Measurements from ENCODE around the gene TPM2. TPM values are rescaled to one million over a fixed set of nuclear protein-coding genes. Genes with fewer than 3 reads are reported as not detected.

Gene TPM2
- total and polyA plus RNA-seq, 9 of the 15 experiments (the other 6 are each of a cell fraction or from before 2014, with no cell fraction given), result 0.28 to 16.1 (median 4.5) TPM

- TF ChIP-seq MYBL2 (IDR thresholded peaks at IDR 0.05; ENCODE audit: low read depth) (peak; percentile 98), MYBL2 (CRISPR knock-in tag; IDR thresholded peaks at IDR 0.05; ENCODE audit: borderline replicate concordance) (peak; percentile 94; the same call in 1 of the 2 replicates), ZNF583 (CRISPR knock-in tag; IDR thresholded peaks at IDR 0.05) (no peak), SRSF9 (IDR thresholded peaks at IDR 0.05; ENCODE audit: borderline replicate concordance, low read depth, low read length) (no peak), RBM39 (optimal IDR thresholded peaks at IDR 0.05; ENCODE audit: low read depth, low read length) (no peak), RHOXF2B (CRISPR knock-in tag; conservative IDR thresholded peaks at IDR 0.05) (no peak), FUS (optimal IDR thresholded peaks at IDR 0.05; ENCODE audit: low read depth, low read length) (no peak), SFPQ (IDR thresholded peaks at IDR 0.05; ENCODE audit: low read depth, low read length) (no peak), HMG20B (CRISPR knock-in tag; IDR thresholded peaks at IDR 0.05) (no peak), NEUROD1 (IDR thresholded peaks at IDR 0.05; ENCODE audit: borderline replicate concordance, low read depth, low read length, partially characterized antibody) (no peak), HNRNPK (IDR thresholded peaks at IDR 0.05; ENCODE audit: low read depth, low read length, poor library complexity, severe bottlenecking) (no peak), ZNF707 (CRISPR knock-in tag; conservative IDR thresholded peaks at IDR 0.05) (no peak), FOS (IDR thresholded peaks at IDR 0.05; ENCODE audit: extremely low read depth, insufficient read length) (no peak), CHAMP1 (IDR thresholded peaks at IDR 0.05) (no peak), CREM (IDR thresholded peaks at IDR 0.05; ENCODE audit: low read depth) (peak; percentile 17; the same call in 1 of the 2 replicates), SIN3A (IDR thresholded peaks at IDR 0.05; ENCODE audit: borderline replicate concordance in 2 of 2, control insufficient read depth in 1 of 2, low read depth in 2 of 2, low read length in 2 of 2) (peak; percentile 56 to 65; a peak in 1 of 4 replicates)
- TF ChIP-seq, protein P1, sequence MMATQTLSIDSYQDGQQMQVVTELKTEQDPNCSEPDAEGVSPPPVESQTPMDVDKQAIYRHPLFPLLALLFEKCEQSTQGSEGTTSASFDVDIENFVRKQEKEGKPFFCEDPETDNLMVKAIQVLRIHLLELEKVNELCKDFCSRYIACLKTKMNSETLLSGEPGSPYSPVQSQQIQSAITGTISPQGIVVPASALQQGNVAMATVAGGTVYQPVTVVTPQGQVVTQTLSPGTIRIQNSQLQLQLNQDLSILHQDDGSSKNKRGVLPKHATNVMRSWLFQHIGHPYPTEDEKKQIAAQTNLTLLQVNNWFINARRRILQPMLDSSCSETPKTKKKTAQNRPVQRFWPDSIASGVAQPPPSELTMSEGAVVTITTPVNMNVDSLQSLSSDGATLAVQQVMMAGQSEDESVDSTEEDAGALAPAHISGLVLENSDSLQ (IDR thresholded peaks at IDR 0.05), result no peak
- TF ChIP-seq, protein P2, sequence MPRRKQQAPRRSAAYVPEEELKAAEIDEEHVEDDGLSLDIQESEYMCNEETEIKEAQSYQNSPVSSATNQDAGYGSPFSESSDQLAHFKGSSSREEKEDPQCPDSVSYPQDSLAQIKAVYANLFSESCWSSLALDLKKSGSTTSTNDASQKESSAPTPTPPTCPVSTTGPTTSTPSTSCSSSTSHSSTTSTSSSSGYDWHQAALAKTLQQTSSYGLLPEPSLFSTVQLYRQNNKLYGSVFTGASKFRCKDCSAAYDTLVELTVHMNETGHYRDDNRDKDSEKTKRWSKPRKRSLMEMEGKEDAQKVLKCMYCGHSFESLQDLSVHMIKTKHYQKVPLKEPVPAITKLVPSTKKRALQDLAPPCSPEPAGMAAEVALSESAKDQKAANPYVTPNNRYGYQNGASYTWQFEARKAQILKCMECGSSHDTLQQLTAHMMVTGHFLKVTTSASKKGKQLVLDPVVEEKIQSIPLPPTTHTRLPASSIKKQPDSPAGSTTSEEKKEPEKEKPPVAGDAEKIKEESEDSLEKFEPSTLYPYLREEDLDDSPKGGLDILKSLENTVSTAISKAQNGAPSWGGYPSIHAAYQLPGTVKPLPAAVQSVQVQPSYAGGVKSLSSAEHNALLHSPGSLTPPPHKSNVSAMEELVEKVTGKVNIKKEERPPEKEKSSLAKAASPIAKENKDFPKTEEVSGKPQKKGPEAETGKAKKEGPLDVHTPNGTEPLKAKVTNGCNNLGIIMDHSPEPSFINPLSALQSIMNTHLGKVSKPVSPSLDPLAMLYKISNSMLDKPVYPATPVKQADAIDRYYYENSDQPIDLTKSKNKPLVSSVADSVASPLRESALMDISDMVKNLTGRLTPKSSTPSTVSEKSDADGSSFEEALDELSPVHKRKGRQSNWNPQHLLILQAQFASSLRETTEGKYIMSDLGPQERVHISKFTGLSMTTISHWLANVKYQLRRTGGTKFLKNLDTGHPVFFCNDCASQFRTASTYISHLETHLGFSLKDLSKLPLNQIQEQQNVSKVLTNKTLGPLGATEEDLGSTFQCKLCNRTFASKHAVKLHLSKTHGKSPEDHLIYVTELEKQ (CRISPR knock-in tag; IDR thresholded peaks at IDR 0.05), result no peak
Measured at GRCh38 chr9:35664531-35665470, 24.9 kb downstream of the TPM2 start, which contains the start of gene ARHGEF39 (continued).
